HUES64 (cell line): Measurements from ENCODE around the gene SH3RF1.

Experiments
- H3K27ac ChIP-seq: 2 replicates; pipeline ENCODE4 v1.7.0; 2013; ENCODE audit warnings: low read depth, low read length, inconsistent platforms
- H3K27me3 ChIP-seq: 2 replicates; pipeline ENCODE4 v1.6.1; 2013; ENCODE audit warnings: mild to moderate bottlenecking, low read length; ENCODE audit not compliant: insufficient read depth
- H3K36me3 ChIP-seq: 2 replicates; pipeline ENCODE4 v1.6.1; 2013; ENCODE audit warnings: mild to moderate bottlenecking, low read length; ENCODE audit not compliant: insufficient read depth
- H3K4me1 ChIP-seq: 2 replicates; pipeline ENCODE4 v1.6.1; 2013; ENCODE audit warnings: mild to moderate bottlenecking, low read length, moderate library complexity; ENCODE audit not compliant: insufficient read depth
- H3K4me3 ChIP-seq: 2 replicates; pipeline ENCODE4 v1.5.1; 2013; ENCODE audit warnings: mild to moderate bottlenecking, low read length, moderate library complexity
- H3K9ac ChIP-seq: 2 replicates; pipeline ENCODE4 v1.6.1; 2013; ENCODE audit warnings: mild to moderate bottlenecking, low read depth, low read length
- H3K9me3 ChIP-seq: 2 replicates; pipeline ENCODE4 v1.6.1; 2013; ENCODE audit warnings: low read depth, low read length; ENCODE audit not compliant: insufficient read depth
- WGBS: fragments of 150-250, 120-280 bp; methylation state at CpG from one replicate; pipeline ENCODE4 v1.1.7; 2013; ENCODE audit warnings: missing lambda C conversion rate; 5-methylcytosine and 5-hydroxymethylcytosine counted together

SH3RF1 gene

GRCh38 chr4:169142391-169142790 lies 128.4 kb downstream of the SH3RF1 start:
- Histone ChIP-seq H3K9me3 (no peaks in the 10 kb centered on the region), H3K9ac (no peak overlapping the region), H3K27me3 (no peaks in the 10 kb centered on the region), H3K27ac (no peak overlapping the region), H3K4me3 (no peak overlapping the region), H3K4me1 (peaks cover 9% of the 10 kb centered on the region; the same call in 1 of the 2 replicates), H3K36me3 (no peaks in the 10 kb centered on the region)
- 85% methylated on average over 2 of the region's 2 CpGs for WGBS

- no peaks in the 10 kb centered on the region for H3K9me3 ChIP-seq
- no peaks in the 10 kb centered on the region for H3K27me3 ChIP-seq
- H3K36me3 ChIP-seq = peaks cover 21% of the 10 kb centered on the region
- WGBS = over 99% methylated on average over 4 of the region's 4 CpGs
- H3K4me1 ChIP-seq = peaks cover 9% of the 10 kb centered on the region; the same call in 1 of the 2 replicates
- no peak overlapping the region for H3K9ac ChIP-seq
- no peak overlapping the region for H3K27ac ChIP-seq
- H3K4me3 ChIP-seq = no peak overlapping the region
These were observed 131.7 kb downstream of the SH3RF1 start for GRCh38 chr4:169139021-169139420.

- 97% methylated on average over 2 of the region's 2 CpGs for WGBS
- H3K9ac ChIP-seq = no peak overlapping the region
- no peak overlapping the region for H3K4me3 ChIP-seq
- no peaks in the 10 kb centered on the region for H3K27me3 ChIP-seq
- H3K4me1 ChIP-seq = peaks cover 2% of the 10 kb centered on the region; the same call in 1 of the 2 replicates
- H3K36me3 ChIP-seq = peaks cover 31% of the 10 kb centered on the region
- no peak overlapping the region for H3K27ac ChIP-seq
- H3K9me3 ChIP-seq = no peaks in the 10 kb centered on the region
These were observed 133.2 kb downstream of the SH3RF1 start for GRCh38 chr4:169137558-169137920.

GRCh38 chr4:169136796-169137557 lies 133.8 kb downstream of the SH3RF1 start:
- no peak overlapping the region for H3K4me3 ChIP-seq
- H3K27me3 ChIP-seq = no peaks in the 10 kb centered on the region
- H3K36me3 ChIP-seq = peaks cover 37% of the 10 kb centered on the region
- no peaks in the 10 kb centered on the region for H3K9me3 ChIP-seq
- H3K9ac ChIP-seq = no peak overlapping the region
- no peaks in the 10 kb centered on the region for H3K4me1 ChIP-seq
- no peak overlapping the region for H3K27ac ChIP-seq
- 94% methylated on average over 3 of the region's 3 CpGs for WGBS

GRCh38 chr4:169136330-169136729 lies 134.4 kb downstream of the SH3RF1 start:
- H3K4me3 ChIP-seq = no peak overlapping the region

GRCh38 chr4:169135776-169136175 lies 135.0 kb downstream of the SH3RF1 start:
- Histone ChIP-seq H3K36me3 (peaks cover 43% of the 10 kb centered on the region), H3K27ac (no peak overlapping the region), H3K9me3 (no peaks in the 10 kb centered on the region), H3K27me3 (no peaks in the 10 kb centered on the region), H3K4me3 (no peak overlapping the region), H3K4me1 (no peaks in the 10 kb centered on the region), H3K9ac (no peak overlapping the region)
- WGBS = 96% methylated on average over 2 of the region's 2 CpGs

More at GRCh38 chr4:169136330-169136729, 134.4 kb downstream of the SH3RF1 start:
- Histone ChIP-seq H3K27ac (no peak overlapping the region), H3K36me3 (peaks cover 43% of the 10 kb centered on the region), H3K9me3 (no peaks in the 10 kb centered on the region), H3K9ac (no peak overlapping the region), H3K4me1 (no peaks in the 10 kb centered on the region), H3K27me3 (no peaks in the 10 kb centered on the region)
- WGBS = 92% methylated on average over 7 of the region's 7 CpGs

- Histone ChIP-seq H3K9ac (no peak overlapping the region), H3K9me3 (no peaks in the 10 kb centered on the region), H3K27me3 (no peaks in the 10 kb centered on the region), H3K36me3 (peaks cover 61% of the 10 kb centered on the region), H3K4me3 (no peak overlapping the region), H3K4me1 (no peaks in the 10 kb centered on the region), H3K27ac (no peak overlapping the region)
- 91% methylated on average over 3 of the region's 3 CpGs for WGBS
These were observed 136.8 kb downstream of the SH3RF1 start for GRCh38 chr4:169133932-169134331.

GRCh38 chr4:169132561-169133305 lies 138.0 kb downstream of the SH3RF1 start:
- no peaks in the 10 kb centered on the region for H3K9me3 ChIP-seq
- H3K4me1 ChIP-seq = no peaks in the 10 kb centered on the region
- no peak overlapping the region for H3K4me3 ChIP-seq
- no peak overlapping the region for H3K27ac ChIP-seq
- H3K9ac ChIP-seq = no peak overlapping the region
- WGBS = 93% methylated on average over 3 of the region's 3 CpGs
- H3K27me3 ChIP-seq = no peaks in the 10 kb centered on the region
- H3K36me3 ChIP-seq = peaks cover 72% of the 10 kb centered on the region

GRCh38 chr4:169131556-169132208 lies 139.1 kb downstream of the SH3RF1 start:
- Histone ChIP-seq H3K27me3 (no peaks in the 10 kb centered on the region), H3K9me3 (no peaks in the 10 kb centered on the region), H3K4me3 (no peak overlapping the region), H3K27ac (no peak overlapping the region), H3K36me3 (peaks cover 77% of the 10 kb centered on the region), H3K4me1 (no peaks in the 10 kb centered on the region), H3K9ac (no peak overlapping the region)
- 97% methylated on average over 9 of the region's 9 CpGs for WGBS

- Histone ChIP-seq H3K27ac (no peak overlapping the region), H3K36me3 (peaks cover 62% of the 10 kb centered on the region), H3K27me3 (no peaks in the 10 kb centered on the region), H3K9me3 (no peaks in the 10 kb centered on the region), H3K9ac (no peak overlapping the region), H3K4me3 (no peak overlapping the region), H3K4me1 (no peaks in the 10 kb centered on the region)
- WGBS = 92% methylated on average over 3 of the region's 3 CpGs
These were observed 141.9 kb downstream of the SH3RF1 start for GRCh38 chr4:169128902-169129301.

- no peak overlapping the region for H3K27ac ChIP-seq
- H3K4me3 ChIP-seq = no peak overlapping the region
- no peaks in the 10 kb centered on the region for H3K27me3 ChIP-seq
- H3K4me1 ChIP-seq = no peaks in the 10 kb centered on the region
- H3K9ac ChIP-seq = no peak overlapping the region
- 100% methylated on average over 1 of the region's 1 CpG for WGBS
- H3K36me3 ChIP-seq = peaks cover 51% of the 10 kb centered on the region
- no peaks in the 10 kb centered on the region for H3K9me3 ChIP-seq
These were observed 143.4 kb downstream of the SH3RF1 start for GRCh38 chr4:169127314-169127713.
